HG03175 (cell line): Measurements from ENCODE around the gene NCOA7.
"Not testable (repeated sequence)": the region's sequence is repeated elsewhere in the genome, so short reads cannot be mapped to it uniquely, and the experiment has no call there.

Experiments used
- ATAC-seq: cut with Tn5 transposase; IDR thresholded peaks from one replicate; pipeline ENCODE4 v1.9.1; 2021; ENCODE audit warnings: mild to moderate bottlenecking, moderate library complexity; ENCODE audit not compliant: unreplicated experiment

Gene NCOA7

GRCh38 chr6:125789576-125790357 is 993 bp upstream of the NCOA7 start:
- ATAC-seq, result peak; percentile 33

- ATAC-seq, result peak; percentile 44
Measured at GRCh38 chr6:125791151-125791819, 525 bp downstream of the NCOA7 start.

- no peak for ATAC-seq
Measured at GRCh38 chr6:125791820-125792165, 1.0 kb downstream of the NCOA7 start.

DNA sequence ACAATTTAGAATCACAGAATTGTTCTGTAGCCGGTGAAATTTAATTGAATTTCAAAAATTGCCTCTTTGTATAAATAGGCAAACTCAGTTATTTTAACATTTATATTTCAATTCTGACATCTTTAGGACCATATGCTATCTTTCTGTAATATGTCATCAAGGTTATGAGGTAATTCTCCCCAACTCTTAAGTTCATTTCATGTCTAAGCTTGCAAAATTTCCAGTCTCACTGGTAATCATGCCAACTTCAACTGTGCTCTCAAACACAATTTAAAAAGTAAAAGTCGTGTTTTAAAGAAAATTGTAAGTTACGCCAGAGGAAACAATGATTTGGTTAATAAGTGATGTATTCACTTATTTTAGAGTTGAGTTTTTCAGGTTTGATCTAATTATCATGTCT is 1.4 kb downstream of the NCOA7 start:
- ATAC-seq, result no peak

- ATAC-seq, result no peak
Measured at GRCh38 chr6:125792680-125793079, 1.9 kb downstream of the NCOA7 start.

DNA sequence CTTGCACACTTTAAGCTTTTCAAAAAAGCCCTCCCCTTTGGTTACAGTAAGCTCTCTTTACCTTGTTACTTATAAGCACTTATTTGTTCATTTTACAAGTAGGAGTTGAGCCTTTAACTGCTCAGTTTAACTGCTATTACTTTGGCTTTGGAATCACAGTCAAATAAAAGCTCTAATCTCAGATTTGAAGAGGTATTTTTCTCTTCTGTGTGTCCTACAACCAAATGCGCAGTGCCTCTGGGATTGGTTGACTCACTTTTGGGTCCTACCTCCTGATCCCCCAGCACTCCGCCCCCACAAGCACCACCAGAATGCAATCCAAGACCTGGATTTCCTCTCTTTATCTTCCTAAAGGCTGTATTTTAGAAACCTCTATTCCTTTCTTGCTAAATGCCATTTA is 2.5 kb downstream of the NCOA7 start:
- ATAC-seq, result no peak

DNA sequence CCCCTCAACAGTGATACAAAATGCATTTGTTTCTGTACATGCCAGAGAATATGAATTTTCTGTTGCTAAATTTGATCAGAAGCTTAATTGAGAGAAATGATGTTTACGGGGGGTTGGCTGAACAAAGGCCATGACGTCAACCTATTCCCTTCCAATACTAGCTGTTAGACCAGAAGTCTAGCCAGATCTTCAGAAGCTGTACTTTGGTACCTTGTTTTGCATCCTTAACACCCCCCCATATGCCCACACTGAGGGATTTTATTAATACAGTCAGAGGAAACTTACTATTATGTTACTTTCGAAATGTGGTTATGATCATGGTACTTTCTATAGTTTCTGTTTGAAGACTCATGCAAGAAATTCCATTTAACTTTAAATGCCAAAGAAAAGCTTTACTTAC is 3.1 kb downstream of the NCOA7 start:
- no peak for ATAC-seq

DNA sequence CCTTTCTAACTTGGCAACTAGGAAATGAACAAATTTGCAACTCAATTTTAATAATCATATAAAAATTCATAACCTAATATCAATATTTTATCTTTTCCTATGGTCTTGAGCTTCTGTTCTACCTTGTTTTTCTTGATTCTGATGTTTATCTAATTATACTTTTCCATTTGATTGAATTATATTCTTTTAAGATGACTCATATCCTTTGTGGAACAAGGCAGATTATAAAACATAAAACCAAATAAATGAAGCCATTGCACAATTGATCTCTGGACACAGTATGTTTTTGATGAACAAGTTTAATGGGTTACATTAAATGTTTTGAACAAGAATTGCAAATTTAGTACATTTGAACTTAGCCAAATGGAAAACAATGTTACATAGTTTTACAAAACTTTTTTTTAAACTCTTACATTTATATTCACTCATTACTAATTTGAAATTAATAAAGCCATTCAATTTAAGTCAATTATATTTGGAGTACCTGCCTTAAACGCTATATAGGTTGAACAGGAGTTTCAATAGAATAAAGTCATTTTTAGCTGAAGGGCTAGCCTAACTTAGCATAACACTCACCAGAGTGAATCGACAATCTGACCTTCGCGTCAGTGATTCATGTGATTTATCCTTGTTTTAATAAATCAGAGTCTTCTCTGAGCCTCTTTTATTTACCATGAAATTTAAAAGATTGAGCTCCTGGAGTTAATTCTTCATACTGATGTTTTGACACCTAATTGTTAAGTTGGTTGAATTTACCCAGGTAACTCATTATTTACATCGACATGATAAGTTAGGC is 3.8 kb downstream of the NCOA7 start:
- ATAC-seq, result no peak

GRCh38 chr6:125795301-125795700 is 4.5 kb downstream of the NCOA7 start:
- no peak for ATAC-seq

GRCh38 chr6:125797120-125797885 is 6.5 kb downstream of the NCOA7 start:
- ATAC-seq, result no peak

GRCh38 chr6:125797886-125798444 is 7.2 kb downstream of the NCOA7 start:
- peak; percentile 3 for ATAC-seq

- peak; percentile 97 for ATAC-seq
Measured at GRCh38 chr6:125798734-125799508, 8.2 kb downstream of the NCOA7 start.

DNA sequence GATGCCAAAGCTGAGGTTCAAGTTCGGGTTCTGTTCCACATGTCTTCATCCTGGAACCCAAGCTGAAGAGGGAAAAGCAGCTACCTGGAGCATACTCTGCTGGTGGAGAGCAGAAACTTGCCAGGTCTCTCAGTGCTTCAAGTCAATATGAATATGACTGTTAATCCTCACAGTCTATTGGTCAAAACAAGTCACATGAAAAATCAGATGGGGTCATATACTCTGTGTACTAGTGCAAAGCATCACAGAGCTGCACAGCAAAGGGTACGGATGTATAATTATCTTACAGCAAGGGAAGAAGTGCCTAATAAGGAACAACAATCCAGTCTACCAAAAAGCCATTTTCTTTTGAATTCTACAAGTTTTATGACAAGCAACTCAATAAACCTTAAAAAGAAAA is 11.6 kb downstream of the NCOA7 start:
- no peak for ATAC-seq

GRCh38 chr6:125802943-125803377 is 12.2 kb downstream of the NCOA7 start:
- ATAC-seq, result no peak

DNA sequence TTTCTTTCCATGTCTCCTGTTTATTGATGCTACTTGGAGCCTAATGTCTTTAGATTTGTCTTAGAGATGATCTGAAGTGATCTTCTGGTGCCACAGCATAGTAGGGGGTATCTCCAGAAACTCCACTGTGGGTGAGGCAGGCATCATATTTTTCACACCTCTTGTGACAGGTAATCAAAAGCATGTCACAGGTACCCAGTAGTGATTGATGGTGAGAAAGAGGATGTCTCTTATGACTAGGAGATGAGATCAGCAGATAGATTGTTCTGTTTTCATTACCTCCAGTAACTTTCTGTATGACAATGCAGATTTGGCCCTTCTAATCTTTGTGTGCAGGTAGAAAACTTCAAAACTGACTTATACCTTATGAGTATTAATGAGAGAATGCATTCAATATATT is 13.5 kb downstream of the NCOA7 start:
- ATAC-seq, result peak; percentile 69

DNA sequence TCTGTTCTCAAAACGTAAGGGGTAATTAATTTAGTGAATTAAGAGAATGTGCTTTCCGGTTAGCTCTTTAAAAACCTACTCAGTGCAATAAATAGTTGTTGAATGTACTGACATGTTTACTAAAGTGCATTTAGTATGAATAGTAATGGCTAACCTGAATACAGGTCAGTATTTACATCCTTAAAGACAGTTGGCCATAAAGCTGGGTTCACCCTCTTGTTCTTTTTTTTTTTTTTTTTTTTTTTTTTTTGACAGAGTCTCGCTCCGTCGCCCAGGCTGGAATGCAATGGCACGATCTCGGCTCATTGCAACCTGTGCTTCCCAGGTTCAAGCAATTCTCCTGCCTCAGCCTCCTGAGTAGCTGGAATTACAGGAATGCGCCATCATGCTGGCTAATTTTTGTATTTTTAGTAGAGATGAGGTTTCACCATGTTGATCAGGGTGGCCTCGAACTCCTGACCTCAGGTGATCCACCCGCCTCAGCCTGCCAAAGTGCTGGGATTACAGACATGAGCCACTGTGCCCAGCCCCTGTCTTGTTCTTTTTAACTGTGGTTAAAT is 14.2 kb downstream of the NCOA7 start:
- ATAC-seq, result not testable (repeated sequence)

DNA sequence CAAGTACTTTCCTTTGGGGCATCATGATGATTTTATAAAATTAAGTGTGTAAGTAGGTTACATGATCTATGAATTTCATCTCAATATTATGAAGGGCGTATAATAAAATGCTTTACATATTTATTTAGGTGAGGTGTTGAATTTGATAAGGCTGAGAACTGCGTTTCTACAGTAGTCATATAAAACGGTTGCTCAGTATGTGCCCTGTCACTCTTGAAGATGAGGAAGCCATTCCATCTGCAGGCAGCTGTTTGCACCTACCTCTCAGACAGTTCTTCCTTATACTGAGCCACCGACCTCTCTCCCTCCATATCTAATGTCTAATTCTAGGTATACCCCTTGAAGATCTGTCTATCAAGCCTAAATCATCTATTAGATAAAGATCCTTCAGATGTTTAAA is 16.1 kb downstream of the NCOA7 start:
- no peak for ATAC-seq

GRCh38 chr6:125807293-125807692 is 16.5 kb downstream of the NCOA7 start:
- peak; percentile 17 for ATAC-seq

DNA sequence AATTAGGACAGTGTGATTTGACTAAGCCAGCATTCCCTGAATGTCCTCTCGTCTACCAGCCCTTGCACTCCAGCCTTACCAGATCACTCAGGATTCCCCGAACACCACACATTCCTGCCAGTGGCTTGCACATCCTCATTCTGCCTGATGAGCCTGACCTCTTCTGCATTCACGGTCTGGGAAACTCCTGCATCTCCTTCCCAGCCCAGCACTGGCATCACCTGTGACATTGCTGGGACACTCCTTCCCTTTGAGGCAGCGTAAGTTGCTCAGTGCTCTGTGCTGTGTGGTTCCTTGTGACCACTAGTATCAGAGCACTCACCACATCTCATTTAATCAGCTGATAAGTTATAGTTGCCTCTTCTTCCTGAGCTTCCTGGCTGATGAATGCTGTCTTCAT is 17.3 kb downstream of the NCOA7 start:
- no peak for ATAC-seq

GRCh38 chr6:125808591-125808990 is 17.8 kb downstream of the NCOA7 start:
- no peak for ATAC-seq
